Measurements from ENCODE around the gene FNBP1. TPM values are rescaled to one million over a fixed set of nuclear protein-coding genes. Genes with fewer than 3 reads are reported as not detected.

Gene FNBP1
- total and polyA plus RNA-seq, 2 of the 8 experiments (the other 6 are each of a cell fraction or from before 2014, with no cell fraction given): 7.2 to 40.9 TPM

- TF ChIP-seq CHD7 (IDR thresholded peaks at IDR 0.05; ENCODE audit: insufficient replicate concordance, low read length) (no peak), TAF1 (IDR thresholded peaks at IDR 0.05; ENCODE audit: low read depth, low read length) (no peak), CREB1 (IDR thresholded peaks at IDR 0.05) (no peak), KDM5A (IDR thresholded peaks at IDR 0.05; ENCODE audit: low read length) (no peak), MAFK (IDR thresholded peaks at IDR 0.05; ENCODE audit: low read depth, low read length) (no peak), POLR2AphosphoS5 (IDR thresholded peaks at IDR 0.05; ENCODE audit: low read depth, low read length) (no peak), BCL11A (IDR thresholded peaks at IDR 0.05; ENCODE audit: low read depth in 2 of 2, low read length in 2 of 2) (no peak), JUND (IDR thresholded peaks at IDR 0.05; ENCODE audit: low read length) (no peak), RBBP5 (IDR thresholded peaks at IDR 0.05; ENCODE audit: borderline replicate concordance, low read depth, low read length) (no peak), TEAD4 (IDR thresholded peaks at IDR 0.05; ENCODE audit: low read depth, low read length) (no peak), GABPA (IDR thresholded peaks at IDR 0.05; ENCODE audit: borderline replicate concordance, insufficient read depth, low read length) (no peak), ASH2L (IDR thresholded peaks at IDR 0.05; ENCODE audit: low read length) (no peak), JUN (IDR thresholded peaks at IDR 0.05; ENCODE audit: low read depth, low read length) (no peak)
Measured at GRCh38 chr9:130003943-130004552, 38.9 kb downstream of the FNBP1 start (continued).
